Stimulated activated CD4-positive, alpha-beta T cell treated with anti-CD3 and anti-CD28 coated beads, Interleukin-12 subunit alpha, Interleukin-12 subunit beta, amount 100 ng/mL, for 4 hours (primary cell): ENCODE results near the gene TTC27.

ENCODE experiments used
- DNase-seq: peaks from one replicate; pipeline ENCODE4 v3.0.0-alpha.2; 2020

TTC27 gene

DNA sequence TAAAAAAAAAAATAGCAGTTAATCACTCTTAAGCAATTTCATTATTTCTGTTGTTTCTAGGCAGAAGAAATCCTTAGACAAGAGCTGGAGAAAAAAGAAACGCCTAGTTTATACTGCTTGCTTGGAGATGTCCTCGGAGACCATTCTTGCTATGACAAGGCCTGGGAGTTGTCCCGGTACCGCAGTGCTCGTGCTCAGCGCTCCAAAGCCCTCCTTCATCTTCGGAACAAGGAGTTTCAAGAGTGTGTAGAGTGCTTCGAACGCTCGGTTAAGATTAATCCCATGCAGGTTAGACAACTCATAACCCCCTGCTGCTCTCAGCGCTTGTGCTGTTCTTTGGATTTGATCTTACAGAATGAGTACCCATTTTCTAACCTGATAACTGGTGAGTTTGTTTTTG lies 130.4 kb downstream of the TTC27 start:
- DNase-seq: no peak

DNA sequence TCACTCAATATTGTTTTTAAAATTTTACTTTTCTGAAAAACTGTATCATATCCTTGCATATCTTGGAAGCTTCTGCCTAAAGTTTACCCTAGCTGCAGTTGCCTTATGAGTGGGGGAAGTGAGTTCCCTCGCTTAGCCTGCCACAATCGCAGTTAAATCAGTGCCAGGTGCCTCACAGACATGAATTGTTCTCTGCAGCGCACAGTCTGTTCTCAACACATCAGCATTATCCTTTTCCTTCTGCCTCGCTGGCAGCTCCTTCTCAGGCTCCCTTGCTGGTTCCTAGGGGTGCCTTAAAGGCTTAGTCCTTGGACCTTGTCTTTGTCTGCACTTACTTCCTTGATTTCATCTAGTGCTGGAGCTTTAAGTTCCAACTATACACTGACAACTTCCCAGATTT lies 132.8 kb downstream of the TTC27 start:
- DNase-seq: no peak

DNA sequence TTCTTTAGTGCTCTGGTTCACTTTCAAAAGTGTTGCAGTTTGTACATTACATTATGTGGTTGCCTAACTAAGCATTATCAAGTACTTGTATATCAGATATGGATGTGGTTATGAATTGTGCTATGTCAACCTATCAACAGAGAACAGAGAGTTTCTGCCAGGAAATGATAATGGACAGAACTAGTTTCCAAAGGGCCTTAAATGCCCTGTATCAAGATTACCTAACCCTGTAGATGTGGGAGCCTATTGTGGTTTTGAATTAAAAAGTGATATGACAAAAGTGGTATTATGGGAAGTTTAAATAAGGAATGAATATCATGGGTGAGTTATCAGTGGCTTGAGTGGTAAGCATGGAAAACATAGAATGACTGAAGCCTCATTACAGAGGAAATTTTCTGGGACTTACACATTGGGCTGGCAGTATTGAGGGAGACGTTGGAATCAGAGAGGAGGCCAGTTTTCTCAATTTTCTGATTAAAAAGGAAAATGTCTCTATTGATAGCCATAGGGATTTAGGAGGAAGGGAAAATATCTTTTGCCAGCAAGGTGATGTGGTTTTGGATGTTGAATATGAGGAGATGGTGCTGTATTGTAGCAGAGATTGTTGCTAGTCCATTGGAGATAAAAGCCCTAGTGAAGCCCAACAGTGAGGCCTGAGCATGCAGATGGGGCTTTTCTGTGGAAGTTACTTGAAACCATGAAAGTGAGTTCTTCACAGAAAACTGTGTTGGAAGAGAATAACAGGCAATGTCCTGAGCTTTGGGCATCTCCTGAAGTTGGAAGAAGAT lies 140.7 kb downstream of the TTC27 start:
- no peak for DNase-seq

DNA sequence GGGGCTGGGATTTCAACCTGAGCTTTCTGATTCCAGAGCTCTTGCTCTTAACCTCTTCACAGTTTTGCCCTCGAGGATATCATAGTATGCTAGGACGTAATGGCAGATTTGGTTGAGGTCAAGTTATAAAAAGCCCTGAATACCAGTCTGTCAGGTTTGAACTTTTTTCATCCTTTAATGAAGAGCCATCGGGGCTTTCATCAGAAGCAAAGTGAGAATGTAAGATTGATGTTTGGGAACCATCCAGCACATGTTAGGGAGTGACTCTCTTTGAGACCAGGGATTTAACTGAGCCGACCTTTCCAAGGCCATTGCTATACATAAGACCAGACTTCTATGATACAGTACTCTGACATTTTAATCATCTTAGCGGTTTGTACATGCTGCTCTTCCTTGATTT lies 142.5 kb downstream of the TTC27 start:
- no peak for DNase-seq

DNA sequence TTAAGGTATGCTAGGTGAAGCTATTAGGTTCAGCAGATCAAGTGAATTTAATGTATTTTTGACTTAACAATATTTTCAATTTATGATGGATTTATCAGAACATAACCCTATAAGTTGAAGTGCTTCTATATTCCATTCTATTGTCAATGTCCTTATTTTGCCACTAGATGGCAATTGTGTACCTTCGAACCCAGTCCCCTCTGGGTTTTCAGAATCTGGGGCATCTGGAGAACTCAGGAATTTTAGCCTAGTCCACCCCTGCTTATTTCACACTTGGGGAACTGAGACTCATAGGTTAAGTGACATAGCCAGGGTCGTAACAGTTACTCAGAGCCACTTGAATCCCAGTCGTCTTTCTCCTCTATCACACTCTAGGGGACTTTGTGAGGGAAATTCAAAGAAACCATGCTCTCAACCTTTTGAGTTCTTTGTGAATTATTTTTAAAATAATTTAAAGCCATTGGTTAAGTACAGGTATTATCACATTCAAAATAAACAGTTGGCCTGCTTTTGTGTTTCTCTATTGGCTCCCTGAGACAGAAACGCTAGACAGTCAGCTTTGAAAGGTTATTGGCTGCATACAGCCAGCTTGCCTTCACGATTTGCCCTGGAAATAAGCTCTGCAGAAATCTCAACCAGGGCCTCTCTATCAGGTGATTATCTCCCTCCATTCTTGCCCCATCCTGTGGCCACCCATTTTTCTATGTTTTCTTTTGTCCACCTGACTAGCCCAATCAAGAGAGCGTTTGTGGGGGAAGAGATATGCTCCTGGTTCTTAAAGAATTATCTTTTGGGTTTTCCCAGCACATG lies 145.0 kb downstream of the TTC27 start:
- no peak for DNase-seq

DNA sequence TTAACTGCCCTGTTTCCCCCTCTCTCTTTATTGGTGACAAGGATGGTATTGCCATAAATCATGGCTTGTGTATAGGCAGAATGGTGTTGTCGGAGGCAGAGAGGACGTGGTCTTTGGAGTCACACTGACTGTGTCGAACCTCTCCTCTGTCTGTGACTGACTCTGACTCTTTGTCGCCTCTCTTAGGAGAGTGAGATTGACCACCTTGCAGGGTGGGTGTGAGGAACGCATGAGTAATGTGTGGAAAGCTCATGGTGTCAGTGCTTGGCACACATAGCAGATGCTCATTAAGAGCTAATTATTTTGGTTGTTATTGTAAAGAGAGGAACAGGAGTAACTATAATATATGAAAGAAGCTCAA lies 145.6 kb downstream of the TTC27 start:
- DNase-seq: no peak

DNA sequence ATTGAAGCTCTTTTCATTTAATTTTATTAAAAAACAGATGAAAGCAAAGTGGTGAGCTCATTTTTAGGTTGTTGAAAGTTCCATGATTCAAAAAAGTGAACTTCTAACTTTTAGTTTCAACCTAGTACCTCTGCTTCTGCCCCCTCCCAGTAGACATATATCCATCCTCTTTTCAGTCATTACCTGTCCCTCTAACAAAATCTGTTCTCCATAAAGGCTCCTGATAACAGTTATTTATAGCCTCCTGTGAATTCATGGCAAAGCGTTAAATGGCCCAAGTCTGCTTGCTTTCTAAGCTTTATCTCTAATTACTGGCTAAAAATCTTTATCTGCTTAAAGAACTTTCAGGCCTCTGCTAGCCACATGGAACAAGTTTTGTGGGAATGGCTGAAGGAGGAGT lies 148.1 kb downstream of the TTC27 start:
- DNase-seq: no peak

DNA sequence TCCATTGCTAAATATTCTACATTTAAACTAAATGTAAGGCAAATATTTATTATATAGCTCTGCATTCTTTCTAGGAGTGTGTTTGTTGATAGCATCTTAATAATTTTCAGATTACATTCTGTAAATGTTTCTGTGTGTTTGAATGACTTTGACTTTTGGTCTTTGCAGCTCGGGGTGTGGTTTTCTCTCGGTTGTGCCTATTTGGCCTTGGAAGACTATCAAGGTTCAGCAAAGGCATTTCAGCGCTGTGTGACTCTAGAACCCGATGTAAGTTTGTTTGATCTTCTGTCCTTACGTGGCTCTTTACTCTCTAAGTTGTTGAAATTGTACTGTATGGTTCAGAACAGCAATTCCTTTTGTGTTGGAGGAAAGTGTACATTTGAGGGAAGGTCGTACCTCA lies 149.9 kb downstream of the TTC27 start:
- no peak for DNase-seq

DNA sequence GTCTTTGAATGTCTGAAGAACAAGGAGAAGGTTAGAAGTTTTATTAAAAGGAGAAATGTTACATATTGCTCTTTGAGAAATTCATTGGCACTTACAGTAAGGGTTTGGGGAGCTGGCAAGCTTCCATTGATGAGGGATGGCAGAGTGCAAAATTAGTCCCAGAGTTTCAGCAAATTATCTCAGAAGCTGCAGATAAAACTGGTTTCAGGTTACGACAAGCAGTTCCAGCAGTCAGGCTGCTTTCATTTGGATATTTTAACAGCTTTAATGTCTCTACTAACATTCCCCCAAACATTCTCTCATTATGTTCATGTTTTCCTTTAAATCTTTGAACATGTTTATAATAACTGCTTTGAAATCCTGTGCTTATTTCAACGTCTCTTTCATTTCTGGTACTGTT lies 153.1 kb downstream of the TTC27 start:
- DNase-seq: no peak

DNA sequence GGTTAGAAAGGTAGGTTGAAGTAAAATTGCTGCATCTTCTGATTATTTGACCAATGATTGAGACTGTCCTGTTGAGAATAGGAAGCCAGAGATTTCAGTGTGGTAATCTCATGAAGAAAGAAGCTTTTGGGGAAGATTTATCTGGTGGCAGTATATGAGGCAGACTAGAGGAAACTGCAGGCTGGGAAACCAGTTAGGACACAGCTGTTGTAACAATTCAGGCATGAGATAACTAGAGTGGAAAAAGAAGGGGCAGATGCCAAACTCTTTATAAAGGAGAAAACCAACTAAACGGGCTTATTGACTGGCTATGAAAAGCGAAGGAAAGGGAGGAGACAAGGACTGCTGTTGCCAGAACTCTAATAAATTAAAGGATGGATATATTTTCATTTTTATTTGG lies 155.6 kb downstream of the TTC27 start:
- DNase-seq: no peak

DNA sequence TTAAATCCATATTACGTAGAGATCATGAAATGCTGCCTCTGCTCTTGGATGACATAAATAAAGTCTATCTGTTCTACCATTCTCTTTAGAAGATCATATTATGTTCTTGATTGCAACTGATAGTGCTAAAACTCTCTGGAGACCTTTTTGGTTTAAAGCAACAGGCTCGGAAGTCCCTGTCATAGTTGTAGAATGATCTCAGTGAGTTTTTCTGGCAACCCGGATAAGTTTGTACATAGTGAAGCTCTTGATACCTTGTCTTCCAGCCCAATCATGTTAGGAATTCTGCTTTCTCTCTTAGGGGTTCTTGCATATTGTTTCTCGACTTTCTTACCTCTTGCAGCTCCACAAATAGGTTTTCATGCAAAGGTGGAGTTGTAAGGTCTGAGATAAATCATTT lies 156.1 kb downstream of the TTC27 start:
- DNase-seq: no peak

DNA sequence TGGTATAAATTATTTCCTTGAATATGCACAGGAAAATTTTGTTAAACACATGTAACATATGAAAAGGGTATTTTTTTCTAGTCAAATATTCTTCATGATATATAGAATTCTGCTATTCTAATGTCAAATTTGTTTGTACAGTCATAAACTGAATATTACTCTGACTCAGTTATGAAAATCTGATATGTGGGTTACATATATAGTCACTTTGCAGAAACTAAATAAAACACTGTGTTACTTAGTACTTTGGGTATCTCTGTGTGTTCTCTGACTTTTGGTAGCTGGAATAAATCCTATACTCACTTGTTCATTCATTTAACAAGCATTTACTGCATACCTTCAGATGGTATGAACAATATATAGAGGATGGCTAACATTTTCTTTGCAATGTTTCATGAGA lies 159.4 kb downstream of the TTC27 start:
- DNase-seq: no peak

DNA sequence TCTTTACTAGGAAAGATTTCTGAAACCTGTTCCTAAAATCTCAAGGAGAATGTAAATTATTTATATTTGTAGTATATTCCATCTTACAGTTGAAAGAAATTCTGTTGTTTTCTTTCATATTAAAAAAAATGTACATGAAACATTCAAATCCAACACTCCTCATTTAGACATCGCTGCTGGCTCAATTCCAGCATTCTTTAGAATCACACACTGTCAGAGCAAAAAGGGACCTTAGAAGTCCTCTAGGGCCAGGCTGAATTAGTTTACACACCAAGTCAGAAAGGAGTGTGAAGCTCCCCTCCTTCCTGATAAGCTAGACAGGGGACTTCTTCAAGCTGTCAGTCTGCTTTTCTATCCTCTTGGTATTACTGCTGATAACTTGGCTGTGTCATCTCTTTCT lies 160.3 kb downstream of the TTC27 start:
- no peak for DNase-seq

DNA sequence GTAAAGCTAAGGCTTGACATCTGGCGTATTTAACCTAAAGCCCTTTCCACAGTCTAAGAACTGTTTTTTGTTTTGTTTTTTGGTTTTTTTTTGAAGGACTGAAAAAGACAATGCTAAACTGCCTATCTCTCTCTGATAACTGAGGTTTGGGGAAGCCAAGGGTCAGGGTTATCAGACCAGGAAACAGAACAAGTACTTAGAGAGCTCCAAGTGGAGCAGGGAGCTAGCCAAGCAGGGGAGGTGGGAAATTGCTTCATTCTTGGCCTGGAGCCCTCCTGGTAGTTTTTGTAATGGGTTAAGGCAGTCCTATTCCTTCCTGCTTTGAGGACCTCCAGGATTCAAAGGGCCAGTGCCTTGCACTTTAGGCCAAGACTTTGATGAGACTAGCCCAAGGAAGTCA lies 164.6 kb downstream of the TTC27 start:
- no peak for DNase-seq

DNA sequence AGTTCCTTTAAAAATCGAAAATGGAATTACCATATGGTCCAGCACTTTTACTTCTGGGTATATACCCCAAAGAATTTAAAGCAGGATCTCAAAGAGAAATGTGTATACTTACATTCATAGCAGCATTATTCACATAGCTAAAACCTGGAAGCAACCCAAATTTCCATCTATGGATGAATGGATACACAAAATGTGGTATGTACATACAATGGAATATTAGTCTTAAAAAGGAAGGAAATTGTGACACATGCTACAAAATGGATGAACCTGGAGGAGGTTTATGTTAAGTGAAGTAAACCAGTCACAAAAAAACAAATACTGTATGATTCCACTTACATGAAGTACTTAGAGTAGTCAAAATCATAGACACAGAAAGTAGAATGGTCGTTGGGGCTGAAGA lies 171.0 kb downstream of the TTC27 start:
- no peak for DNase-seq

DNA sequence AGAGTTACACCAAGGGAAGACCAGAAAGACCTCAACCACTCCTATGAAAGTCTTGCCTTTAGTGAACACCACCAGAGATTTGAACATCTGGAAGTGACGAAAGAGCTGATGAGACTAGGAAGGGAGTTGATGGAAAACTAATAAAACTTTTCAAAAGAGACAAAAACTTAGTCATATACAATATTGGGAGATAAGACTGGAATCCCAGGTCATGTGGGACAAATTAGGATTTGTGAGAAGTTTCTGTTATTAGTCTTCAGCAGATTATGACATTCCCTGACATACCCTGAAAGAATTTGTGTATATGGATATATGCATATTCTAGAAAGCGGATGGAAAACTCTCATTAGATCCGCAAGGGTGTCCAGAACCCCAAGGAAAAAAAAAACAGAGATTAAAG lies 173.9 kb downstream of the TTC27 start:
- no peak for DNase-seq

DNA sequence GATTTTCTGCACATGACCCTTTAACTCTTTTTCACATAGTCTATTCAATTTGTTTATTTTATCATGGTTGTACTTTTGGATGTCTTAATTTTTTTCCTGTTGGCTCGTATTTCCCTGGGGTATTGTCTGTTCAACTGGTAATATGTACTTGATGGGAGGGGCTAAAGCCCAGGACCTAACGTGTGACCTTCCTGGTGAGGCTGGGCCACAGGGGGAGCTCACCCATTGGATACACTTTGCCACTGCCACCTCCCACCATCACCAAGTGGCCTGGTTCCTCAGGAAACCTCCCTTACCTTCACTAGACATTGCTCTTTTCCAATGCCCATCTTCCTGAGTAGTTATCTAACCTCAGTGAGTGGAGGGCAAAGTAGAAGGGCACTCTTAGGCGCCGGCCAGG lies 175.0 kb downstream of the TTC27 start:
- no peak for DNase-seq

DNA sequence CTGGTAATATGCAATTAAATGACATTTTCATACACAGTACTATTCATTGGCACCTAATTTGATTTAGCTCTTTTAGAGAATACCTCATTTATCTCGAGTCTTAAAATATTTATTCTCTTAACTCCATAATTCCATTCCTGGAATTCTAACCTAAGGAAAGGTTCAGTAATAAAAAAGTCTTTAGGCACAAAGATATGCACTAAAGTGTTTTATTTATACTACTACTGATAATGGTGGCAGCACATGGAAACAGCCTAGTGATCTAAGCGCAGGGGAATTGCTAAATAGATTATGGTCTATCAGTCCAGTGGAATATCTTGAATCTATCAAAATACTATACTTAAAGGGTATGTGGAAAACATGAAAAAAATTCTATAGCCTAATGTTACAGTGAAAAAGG lies 176.4 kb downstream of the TTC27 start:
- DNase-seq: no peak

DNA sequence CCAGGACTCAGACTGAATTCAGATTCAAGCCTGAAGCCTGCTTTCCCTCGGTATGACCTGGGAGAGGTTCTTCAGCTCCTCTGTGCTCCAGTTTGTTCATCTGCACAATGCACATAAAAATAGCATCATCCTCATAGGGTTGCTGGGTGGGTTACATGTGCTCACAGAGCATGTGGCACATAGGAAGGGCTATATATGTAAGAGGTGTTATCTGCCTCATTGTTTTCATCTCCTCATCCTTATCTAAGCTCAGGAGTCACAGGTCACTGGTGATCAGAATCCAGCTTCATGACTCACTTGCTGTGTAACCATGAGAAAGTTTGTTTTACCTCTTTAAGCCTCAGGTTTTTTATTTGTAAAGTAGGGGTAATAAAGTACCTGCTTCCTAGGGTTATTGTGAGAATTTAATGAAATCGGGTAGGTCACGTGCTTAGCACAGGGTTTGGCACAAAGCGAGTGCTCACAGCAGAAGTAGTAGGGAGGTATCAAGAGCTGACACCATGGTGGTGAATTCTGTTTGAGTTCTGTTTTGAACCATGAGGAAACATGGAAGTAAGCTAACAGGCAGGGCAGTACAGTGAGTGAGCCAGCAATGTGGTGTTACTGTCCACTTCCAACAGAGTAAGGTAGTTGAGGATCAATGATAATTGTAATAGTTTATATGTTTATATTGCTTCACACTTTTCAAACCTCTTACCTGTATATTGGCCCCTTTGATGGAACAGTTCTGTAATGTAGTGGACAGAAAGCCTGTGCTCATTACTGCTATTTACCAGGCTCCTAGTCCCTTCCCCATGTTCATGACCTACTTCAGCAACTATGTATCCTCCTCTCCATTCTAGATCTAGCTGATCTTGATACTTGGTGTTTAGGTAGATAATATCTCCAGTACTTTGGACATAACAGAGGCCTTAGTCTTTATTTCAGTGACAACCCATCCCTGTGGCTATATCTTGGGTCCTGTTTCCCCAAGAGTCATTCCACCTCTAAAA lies 177.6 kb downstream of the TTC27 start:
- no peak for DNase-seq

DNA sequence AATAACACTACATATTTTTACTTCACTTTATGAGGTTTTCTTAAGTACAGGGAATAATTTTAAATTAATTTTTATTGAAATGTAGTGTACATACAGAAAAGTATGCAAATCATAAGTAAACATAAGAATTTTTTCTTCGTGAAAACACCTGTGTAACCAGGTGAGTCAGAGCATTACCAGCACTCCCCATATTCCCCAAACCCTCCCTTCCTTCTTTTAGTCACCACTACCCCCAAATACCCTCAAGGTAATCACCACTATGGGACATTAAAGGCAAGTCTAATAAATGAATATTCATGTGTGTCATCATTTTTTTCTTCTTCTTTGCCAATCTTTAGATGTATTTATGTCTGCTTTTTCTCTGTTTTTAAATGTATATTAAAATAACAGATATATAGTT lies 179.0 kb downstream of the TTC27 start:
- DNase-seq: no peak

DNA sequence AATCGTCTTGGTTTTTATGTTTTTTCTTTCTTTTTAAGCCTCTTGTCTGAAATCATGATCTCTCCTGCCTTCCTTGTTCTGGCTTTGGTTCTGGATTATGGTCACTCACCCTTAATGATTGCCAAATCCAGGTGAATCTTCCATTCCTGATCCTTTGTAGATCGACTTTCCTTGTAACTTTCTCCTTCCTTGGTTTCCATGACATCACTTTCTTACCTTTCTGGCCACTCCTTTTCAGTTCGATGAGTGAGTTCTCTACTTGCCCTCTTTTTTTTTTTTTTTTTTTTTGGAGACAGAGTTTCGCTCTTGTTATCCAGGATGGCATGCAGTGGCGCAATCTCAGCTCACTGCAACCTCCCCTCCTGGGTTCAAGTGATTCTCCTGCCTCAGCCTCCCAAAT lies 179.8 kb downstream of the TTC27 start:
- DNase-seq: no peak

DNA sequence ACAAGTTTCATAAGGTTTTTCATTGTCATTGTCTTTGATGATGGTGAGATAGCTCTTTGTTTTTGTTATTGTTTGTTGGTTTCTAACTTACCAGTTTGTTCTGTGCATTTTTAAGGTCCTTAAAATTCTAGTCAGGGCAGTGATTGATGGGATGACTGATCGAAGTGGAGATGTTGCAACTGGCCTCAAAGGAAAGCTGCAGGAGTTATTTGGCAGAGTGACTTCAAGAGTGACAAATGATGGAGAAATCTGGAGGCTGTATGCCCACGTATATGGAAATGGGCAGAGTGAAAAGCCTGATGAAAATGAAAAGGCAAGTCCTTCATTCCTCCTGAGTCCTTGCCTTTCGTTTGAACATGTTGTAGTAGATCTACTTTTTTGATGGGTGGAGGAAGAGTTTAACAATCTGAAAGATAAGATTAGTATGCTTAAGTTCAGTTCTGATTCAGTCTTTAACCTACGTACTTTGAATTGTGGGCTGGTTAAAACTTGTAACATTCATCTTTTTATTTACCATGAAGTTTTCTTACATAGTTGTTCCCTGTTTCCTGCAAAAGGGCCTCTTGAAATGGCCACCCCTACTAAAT lies 183.2 kb downstream of the TTC27 start:
- no peak for DNase-seq

DNA sequence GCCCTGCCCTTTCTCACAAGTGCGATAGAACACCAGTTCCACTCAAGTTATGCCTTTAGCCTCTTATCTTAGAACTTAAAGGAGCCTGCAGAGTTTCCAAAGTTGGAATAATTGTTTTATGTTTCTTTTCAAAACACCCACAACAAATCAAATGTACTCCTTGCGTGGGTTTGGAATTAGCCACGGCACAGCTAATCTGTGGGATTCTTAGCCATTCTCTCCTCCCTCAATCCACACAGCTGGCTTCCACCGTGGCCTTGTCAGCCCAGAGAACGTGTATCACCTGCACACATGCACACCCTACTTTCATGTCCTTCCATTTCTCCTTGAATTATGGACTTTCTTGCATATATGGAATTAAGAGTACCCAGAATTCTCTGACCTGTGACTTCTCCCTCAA lies 183.8 kb downstream of the TTC27 start:
- no peak for DNase-seq
